AML-193 (cell line): ENCODE measurements around the gene WFIKKN1.
A peak's percentile ranks its signal among the peaks of the same experiment; 100 is the strongest.

Source experiments
- DNase-seq, 2 experiments: peaks; one replicate each; lab custom pipeline; 2025; lab: John Stamatoyannopoulos, UW

WFIKKN1 gene

DNA sequence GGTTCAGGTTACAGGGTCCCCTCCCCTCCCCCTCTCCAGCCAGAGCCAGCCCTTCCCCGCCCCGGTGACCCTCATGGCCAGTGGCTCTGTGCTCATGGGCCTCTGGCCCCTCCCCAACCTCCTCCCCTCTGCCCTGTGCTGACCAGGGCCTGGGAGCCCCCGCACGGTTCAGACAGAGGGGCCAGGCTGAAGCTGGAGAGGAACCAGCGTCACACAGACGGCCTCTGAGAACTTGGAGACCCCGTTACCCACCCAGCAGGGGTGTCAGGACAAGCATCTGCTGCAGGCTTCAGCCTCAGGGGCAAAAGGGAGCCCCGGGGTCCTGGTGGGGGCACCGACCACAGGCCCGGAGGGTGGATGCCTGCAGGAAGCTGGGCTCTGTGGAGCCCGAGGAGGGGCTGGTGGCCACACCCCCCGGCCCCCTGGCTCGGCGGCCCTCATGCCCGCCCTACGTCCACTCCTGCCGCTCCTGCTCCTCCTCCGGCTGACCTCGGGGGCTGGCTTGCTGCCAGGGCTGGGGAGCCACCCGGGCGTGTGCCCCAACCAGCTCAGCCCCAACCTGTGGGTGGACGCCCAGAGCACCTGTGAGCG is at the start of gene WFIKKN1:
Gene WFIKKN1 (plus strand): TSS at position 171 of the 591 bp plus-strand sequence. CDS start 269 bp downstream, at position 440.
- DNase-seq: no peak

GRCh38 chr16:582218-582613 is 48.6 kb upstream of the WFIKKN1 start:
- DNase-seq: no peak

DNA sequence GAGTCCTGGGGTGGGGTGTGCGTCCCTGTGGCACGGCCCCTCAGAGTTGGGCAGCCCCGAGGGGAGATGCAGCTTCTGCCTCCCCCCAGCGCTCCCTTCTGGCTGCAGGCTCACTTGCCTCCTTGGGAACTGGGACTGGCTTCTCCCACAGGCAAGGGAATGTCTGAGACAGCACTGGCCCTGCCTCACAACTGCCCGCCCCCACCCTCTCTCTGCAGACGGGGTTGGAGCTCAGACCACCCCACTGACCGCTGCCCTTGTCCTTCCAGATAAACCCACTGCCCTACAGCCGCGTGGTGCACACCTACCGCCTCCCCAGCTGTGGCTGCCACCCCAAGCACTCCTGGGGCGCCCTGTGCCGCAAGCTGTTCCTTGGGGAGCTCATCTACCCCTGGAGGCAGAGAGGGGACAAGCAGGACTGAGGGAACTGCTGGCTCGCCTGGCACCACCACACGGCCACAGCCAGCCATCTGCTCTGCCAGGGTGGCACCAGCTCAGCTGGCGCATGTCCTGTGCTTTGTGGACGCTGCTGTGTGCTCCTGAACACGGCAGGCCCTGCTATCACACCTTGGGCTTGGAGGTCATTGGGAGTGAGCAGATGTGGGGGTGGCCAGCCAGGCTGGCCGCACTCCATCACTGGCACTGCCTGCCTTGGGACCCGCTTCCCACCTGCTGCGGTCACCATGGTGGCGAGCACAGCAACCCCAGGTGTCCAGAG is 48.0 kb upstream of the WFIKKN1 start:
- DNase-seq: no peak

- DNase-seq: no peak
Measured at GRCh38 chr16:583470-583814, 47.3 kb upstream of the WFIKKN1 start.

GRCh38 chr16:583815-584591 is 46.8 kb upstream of the WFIKKN1 start:
- DNase-seq: no peak

DNA sequence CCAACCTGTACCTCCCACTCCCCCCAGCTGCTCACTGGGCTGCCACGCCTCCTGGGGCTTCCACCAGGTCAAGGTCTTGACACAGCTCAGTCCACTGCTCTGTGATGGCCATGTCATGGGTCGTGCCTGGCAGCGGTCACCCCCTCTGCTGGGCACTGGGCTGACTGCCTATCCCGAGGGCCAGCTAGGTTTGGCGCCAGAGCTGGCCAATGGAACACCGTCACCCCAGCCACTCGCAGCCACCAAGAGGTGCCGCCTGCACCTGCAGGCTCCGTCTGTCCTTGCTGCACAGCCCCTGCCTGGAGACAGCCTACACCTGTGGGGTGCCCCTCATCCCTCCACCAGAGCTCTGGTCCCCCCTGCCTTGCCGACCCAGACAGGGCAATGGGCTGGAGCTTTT is 45.4 kb upstream of the WFIKKN1 start:
- DNase-seq: no peak

DNA sequence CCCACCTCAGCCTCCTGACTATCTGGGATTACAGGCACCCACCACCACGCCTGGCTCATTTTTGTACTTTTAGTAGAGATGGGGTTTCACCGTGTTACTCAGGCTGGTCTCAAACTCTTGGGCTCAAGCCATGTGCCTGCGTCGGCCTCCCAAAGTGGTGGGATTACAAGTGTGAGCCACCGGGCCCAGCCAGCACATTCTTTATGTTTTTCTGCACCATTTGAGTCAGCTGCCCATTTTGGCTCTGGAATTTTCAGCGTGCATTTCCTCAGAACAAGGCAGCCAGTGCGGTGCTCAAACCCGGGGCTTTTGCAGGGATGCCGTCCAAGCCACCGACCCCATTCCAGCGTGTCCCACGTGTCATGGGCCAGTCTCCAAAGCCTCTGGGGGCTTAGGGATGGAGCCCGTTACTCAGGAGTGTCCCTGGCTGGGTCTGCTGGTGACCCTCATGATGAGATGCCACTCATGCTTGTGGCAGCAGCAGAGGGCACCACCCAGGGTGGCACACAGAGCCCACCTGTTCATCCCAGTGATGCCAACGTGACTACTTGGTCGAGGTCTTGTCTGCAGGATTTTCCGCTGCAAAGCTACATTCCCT is 44.6 kb upstream of the WFIKKN1 start:
- DNase-seq: no peak

GRCh38 chr16:586645-587590 is 43.9 kb upstream of the WFIKKN1 start:
- DNase-seq: no peak

- no peak for DNase-seq
Measured at GRCh38 chr16:588639-588888, 42.2 kb upstream of the WFIKKN1 start.

GRCh38 chr16:588889-589657 is 41.7 kb upstream of the WFIKKN1 start:
- DNase-seq: peak; percentile 83 to 89

GRCh38 chr16:589658-590187 is 41.1 kb upstream of the WFIKKN1 start, which contains the start of gene RAB40C:
TSS of gene RAB40C (plus strand) at chr16:590066. CDS start at chr16:590292, 226 bp downstream.
- DNase-seq: peak; percentile 84 to 89

GRCh38 chr16:590188-590814 is 40.5 kb upstream of the WFIKKN1 start:
- DNase-seq: peak in 1 of 2 experiments; percentile 14

DNA sequence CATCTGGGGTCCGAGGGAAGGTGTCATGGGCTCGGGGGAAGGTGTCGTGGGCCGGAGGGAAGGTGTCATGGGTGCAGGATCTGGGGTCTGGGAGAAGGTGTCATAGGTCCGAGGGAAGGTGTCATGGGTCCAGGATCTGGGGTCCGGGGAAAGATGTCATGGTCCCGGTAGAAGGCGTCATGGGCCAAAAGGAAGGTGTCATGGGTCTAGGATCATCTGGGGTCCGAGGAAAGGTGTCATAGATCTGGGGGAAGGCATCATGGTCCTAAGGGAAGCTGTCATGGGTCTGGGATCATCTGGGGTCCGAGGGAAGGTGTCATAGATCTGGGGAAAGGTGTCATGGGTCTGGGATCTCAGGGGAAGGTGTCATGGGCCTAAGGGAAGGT is 40.0 kb upstream of the WFIKKN1 start:
- no peak for DNase-seq

DNA sequence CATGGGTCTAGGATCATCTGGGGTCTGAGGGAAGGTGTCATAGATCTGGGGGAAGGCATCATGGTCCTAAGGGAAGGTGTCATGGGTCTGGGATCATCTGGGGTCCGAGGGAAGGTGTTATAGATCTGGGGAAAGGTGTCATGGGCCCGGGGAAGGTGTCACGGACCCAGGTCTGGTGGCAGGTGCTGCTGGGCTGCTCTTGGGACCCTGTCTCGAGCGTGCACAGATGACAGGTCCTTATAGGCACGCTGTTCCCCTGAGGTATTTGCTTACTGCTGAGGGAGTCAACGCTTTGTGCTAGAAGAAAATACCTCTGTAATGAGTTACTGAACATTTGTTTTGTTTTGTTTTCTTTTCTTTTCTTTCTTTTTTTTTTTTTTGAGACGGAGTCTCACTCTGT is 39.6 kb upstream of the WFIKKN1 start:
- no peak for DNase-seq

GRCh38 chr16:591892-592517 is 38.8 kb upstream of the WFIKKN1 start:
- DNase-seq: no peak

DNA sequence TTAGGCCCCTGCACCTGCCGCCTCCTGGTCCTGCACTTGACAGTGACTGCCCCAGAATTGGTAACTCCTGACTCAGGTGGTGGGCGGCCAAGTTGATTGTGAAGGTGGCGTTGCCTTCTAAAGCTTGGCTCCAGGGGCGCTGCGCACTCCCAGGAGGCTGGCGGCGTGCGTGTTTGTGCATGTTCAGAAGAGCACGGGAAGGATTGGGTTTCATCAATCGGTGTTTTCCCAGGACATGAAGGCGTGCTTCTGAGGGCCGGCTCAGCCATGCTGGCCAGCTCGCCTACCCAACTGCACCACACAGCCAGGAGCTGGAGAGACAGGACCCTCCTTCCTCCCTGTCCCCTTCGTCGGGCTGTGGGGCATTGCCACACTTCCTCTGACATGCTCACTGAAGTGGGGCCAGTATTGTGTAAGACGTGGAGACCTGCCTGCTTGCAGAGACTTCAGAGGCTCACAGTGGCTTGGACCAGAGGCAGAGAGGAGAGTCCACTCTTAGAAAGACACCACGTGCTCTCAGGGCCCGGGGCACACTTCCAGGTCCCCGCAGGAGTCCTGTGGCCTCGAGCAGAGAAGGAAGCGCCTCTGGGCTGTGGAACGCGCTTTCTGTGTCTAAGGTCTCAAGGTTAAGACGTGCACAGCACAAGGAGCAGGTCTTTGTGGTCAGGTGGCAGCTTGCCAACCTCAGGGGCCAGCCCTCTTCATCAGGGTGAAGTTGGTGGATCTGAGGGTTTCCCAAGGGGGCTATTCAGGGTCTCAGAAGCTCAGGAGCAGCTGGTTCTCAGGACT is 38.1 kb upstream of the WFIKKN1 start:
- DNase-seq: peak; percentile 96 to 98

- no peak for DNase-seq
Measured at GRCh38 chr16:593406-593805, 37.4 kb upstream of the WFIKKN1 start.

GRCh38 chr16:593807-594206 is 37.0 kb upstream of the WFIKKN1 start:
- no peak for DNase-seq

DNA sequence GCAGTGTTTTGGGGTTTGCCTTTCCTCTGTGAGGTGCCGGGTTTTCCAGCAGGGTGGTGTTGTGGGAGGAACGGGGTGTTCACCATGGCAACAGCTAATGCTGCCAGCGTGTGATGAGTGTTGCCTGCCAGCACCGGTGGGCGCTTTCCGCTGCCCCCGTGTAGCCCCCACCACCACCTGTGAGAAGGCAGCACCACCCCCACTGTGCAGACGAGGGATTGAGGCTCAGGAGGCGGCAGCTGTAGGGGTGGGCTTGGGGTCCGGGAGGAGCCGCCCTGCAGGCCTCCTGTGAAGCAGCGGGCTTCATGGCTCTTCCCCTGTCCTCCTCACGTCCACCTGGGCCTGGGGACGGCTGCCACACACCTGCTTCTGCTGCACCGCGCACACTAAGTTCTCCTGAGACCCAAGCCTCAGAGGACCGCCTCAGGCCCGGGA is 35.7 kb upstream of the WFIKKN1 start:
- no peak for DNase-seq
